ENCODE data around the gene PPARGC1A. TPM values are rescaled to one million over a fixed set of nuclear protein-coding genes. Genes with fewer than 3 reads are reported as not detected.

Gene PPARGC1A
- total and polyA plus RNA-seq, 11 donors, result 25.4 to 103 (median 83.3) TPM

DNA sequence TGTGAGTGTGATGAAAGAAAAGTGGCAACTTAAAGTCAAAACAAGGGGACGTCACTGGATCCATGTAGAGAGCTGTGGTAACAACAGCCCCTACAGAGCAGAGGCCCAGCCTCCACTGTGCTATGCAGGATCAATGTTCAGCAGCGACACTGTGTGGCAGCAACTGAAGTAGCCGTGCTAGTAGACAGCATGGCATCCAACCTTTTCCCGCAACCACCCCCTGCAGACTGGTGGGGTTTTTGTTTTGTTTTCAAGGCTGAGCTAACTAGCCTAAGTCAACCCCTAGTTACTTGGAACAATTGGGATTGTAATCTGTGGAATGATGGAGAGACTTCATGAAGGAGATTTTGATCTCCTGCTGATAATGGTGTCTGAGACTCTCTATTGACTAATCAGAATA, 44.4 kb upstream of the PPARGC1A start:
- Histone ChIP-seq H3K4me3 (no peak overlapping the region), H3K27ac (peak overlapping the region; percentile 23 to 95 (median 80)), H3K4me1 (peaks cover 0 to 45% (median 9%) of the 10 kb centered on the region in 12 donors), H3K27me3 (no peaks in the 10 kb centered on the region), H3K36me3 (no peaks in the 10 kb centered on the region), H3K9me3 (no peaks in the 10 kb centered on the region)
- intact Hi-C loops (cut with DNase I), result loop anchor here in 5 of 10 donors (5.0 to 10.0 kb wide), 6 partner anchors 47 to 569 kb away; no protein-coding TSS in a partner anchor
- ATAC-seq (no peak), DNase-seq (no peak)
- 83 to 91% (median 88%) methylated on average over 4 of the region's 4 CpGs for WGBS, 4 donors
- no peak for TF ChIP-seq POLR2A (IDR thresholded peaks at IDR 0.05)
- TF ChIP-seq, protein P1, sequence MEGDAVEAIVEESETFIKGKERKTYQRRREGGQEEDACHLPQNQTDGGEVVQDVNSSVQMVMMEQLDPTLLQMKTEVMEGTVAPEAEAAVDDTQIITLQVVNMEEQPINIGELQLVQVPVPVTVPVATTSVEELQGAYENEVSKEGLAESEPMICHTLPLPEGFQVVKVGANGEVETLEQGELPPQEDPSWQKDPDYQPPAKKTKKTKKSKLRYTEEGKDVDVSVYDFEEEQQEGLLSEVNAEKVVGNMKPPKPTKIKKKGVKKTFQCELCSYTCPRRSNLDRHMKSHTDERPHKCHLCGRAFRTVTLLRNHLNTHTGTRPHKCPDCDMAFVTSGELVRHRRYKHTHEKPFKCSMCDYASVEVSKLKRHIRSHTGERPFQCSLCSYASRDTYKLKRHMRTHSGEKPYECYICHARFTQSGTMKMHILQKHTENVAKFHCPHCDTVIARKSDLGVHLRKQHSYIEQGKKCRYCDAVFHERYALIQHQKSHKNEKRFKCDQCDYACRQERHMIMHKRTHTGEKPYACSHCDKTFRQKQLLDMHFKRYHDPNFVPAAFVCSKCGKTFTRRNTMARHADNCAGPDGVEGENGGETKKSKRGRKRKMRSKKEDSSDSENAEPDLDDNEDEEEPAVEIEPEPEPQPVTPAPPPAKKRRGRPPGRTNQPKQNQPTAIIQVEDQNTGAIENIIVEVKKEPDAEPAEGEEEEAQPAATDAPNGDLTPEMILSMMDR (IDR thresholded peaks at IDR 0.05), result no peak

DNA sequence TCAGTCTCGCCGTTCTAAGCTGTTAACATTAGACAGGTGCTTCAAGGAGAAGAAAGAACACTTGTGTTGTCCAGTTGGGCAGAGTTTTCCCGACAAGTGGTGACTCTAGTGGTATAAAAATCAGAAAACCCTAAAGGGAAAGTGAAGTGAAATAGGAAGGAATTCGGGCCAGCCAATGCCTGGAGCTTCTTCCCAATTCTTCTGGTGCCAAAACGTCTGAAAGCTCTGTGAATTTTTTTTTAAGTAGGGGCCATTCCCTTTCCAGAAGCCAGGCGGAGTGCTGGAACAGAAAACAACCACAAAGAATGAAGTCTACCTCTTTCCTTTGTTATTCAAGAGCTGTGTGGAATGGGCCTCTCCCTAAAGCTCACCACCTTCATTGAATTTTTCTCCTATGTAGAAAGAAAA, 43.1 kb upstream of the PPARGC1A start:
- peaks cover 0 to 45% (median 10%) of the 10 kb centered on the region in 12 donors for H3K4me1 ChIP-seq
- H3K27ac ChIP-seq, result peak overlapping the region in 11 of 12 donors; percentile 12 to 95 (median 83)
- TF ChIP-seq, protein P1 (IDR thresholded peaks at IDR 0.05), result peak in 5 of 12 donors; percentile 8 to 26 (median 20)
- no peak for TF ChIP-seq POLR2A (IDR thresholded peaks at IDR 0.05)
- no peak overlapping the region for H3K4me3 ChIP-seq
- H3K36me3 ChIP-seq, result no peaks in the 10 kb centered on the region
- H3K27me3 ChIP-seq, result no peaks in the 10 kb centered on the region
- DNase-seq (no peak), ATAC-seq (no peak)
- WGBS, 4 donors, result 53 to 60% (median 55%) methylated on average over 6 of the region's 6 CpGs
- intact Hi-C loops (cut with DNase I), result loop anchor here in 5 of 10 donors (5.0 to 10.0 kb wide), 6 partner anchors 46 to 568 kb away; no protein-coding TSS in a partner anchor
- no peaks in the 10 kb centered on the region for H3K9me3 ChIP-seq

DNA sequence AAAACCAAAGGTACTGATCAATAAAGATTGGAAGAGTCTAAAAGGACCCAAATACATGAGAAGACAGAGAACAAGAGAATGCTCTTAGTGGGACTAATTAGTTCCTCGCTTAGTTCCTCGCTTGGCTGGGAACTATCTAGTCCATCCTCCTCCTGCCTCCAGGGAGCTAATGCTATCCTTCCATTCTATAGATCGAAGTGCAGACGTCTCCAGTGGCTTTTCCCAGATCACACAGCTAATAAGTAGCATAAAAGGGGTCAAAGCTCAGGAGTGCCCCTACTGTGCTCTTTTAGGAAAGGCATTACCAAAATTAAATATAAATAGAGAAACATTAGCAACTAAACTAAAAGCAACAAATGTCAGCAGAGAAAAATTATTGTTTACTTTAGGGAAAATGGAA, 42.3 kb upstream of the PPARGC1A start:
- Histone ChIP-seq H3K27me3 (no peaks in the 10 kb centered on the region), H3K36me3 (no peaks in the 10 kb centered on the region), H3K4me3 (no peak overlapping the region), H3K4me1 (peaks cover 0 to 45% (median 10%) of the 10 kb centered on the region in 12 donors), H3K27ac (peak overlapping the region in 10 of 12 donors; percentile 69 to 95 (median 84)), H3K9me3 (no peaks in the 10 kb centered on the region)
- no peak for TF ChIP-seq POLR2A (IDR thresholded peaks at IDR 0.05)
- TF ChIP-seq, protein P1 (IDR thresholded peaks at IDR 0.05), result peak in 1 of 12 donors; percentile 9
- intact Hi-C loops (cut with DNase I), result loop anchor here in 5 of 10 donors (5.0 to 10.0 kb wide), 6 partner anchors 45 to 567 kb away; no protein-coding TSS in a partner anchor
- no peak for ATAC-seq
- whole genome bisulfite sequencing, 4 donors, result 82 to 90% (median 87%) methylated on average over 4 of the region's 4 CpGs
- DNase-seq, result no peak

DNA sequence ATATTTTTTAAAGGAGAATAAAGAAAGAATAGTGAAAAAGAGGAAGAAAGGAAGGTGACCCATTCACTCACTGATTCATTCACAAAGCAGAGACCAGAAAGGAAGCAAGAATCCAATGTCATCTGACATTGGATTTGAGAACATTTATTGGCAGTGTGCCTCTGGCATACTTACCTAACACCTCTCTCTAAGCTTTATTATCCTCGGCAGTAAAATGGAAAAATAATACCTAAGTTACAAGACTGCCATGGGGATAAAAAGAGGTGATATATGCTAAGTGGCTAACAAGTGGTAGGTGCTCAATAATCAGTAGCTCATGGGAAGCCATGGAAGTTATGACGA, 41.6 kb upstream of the PPARGC1A start:
- 17 to 29% (median 26%) methylated on average over 2 of the region's 2 CpGs for WGBS, 4 donors
- intact Hi-C loops (cut with DNase I), result loop anchor here in 6 of 10 donors (1.0 to 10.0 kb wide), 11 partner anchors 41 to 567 kb away; partner anchors contain the start of gene PPARGC1A (in 2 of the 6)
- H3K9me3 ChIP-seq, result no peaks in the 10 kb centered on the region
- ATAC-seq (peak in 3 of 4 donors; percentile 38 to 49 (median 48)), DNase-seq (no peak)
- H3K36me3 ChIP-seq, result no peaks in the 10 kb centered on the region
- H3K27me3 ChIP-seq, result no peaks in the 10 kb centered on the region
- H3K4me3 ChIP-seq, result no peak overlapping the region
- peak overlapping the region; percentile 69 to 95 (median 84) for H3K27ac ChIP-seq
- TF ChIP-seq, protein P1 (IDR thresholded peaks at IDR 0.05), result no peak
- TF ChIP-seq POLR2A (IDR thresholded peaks at IDR 0.05), result no peak
- H3K4me1 ChIP-seq, result peaks cover 0 to 45% (median 10%) of the 10 kb centered on the region in 12 donors

Measured in heart left ventricle (tissue), 16 donors.